ENCODE results near the gene ESPNL. TPM values are rescaled to one million over a fixed set of nuclear protein-coding genes. Genes with fewer than 3 reads are reported as not detected.

The ESPNL gene
- total and polyA plus RNA-seq, 2 of the 4 experiments (the other 2 are of a cell fraction), result 2.0 TPM

DNA sequence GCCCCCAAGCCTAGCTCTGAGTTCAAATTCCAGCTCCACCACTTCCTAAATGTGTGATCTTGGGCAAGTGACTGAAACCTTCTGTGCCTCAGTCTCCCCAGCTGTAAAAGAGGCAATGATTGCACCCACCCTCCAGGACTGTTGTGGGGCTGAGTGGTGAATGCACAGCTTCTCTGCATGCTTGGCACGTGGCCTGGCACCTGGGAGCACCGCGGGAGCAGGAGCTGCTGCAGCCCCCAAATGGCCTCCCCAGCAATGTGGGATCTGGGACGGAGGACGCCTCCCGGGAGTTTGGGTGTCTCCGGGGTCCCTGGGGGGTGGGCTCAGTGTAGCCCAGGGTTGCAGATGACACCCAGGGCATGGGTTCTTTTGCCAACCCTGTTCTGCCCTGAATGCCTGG, 39.9 kb downstream of the ESPNL start:
- in situ Hi-C loops (cut with MboI; ENCODE audit: low sequenced_read_pairs) (no loop called here), dilution Hi-C loops (cut with HindIII; ENCODE audit: low sequenced_read_pairs, unreplicated experiment) (no loop called here), intact Hi-C loops (cut with micrococcal nuclease) (no loop called here)
- ATAC-seq (ENCODE audit: low read depth), result no peak
- TF ChIP-seq MXI1 (IDR thresholded peaks at IDR 0.05; ENCODE audit: borderline replicate concordance, low read depth, low read length) (no peak), NFE2L2 (IDR thresholded peaks at IDR 0.05; ENCODE audit: low read depth, low read length) (no peak), RAD21 (IDR thresholded peaks at IDR 0.05; ENCODE audit: low read length) (no peak), ELK1 (IDR thresholded peaks at IDR 0.05; ENCODE audit: borderline replicate concordance, low read depth, low read length) (no peak), CEBPB (IDR thresholded peaks at IDR 0.05; ENCODE audit: low read depth, low read length) (no peak), FOS (IDR thresholded peaks at IDR 0.05; ENCODE audit: low read depth, low read length) (no peak), POLR2A (IDR thresholded peaks at IDR 0.05; ENCODE audit: low read depth, low read length) (no peak), USF2 (IDR thresholded peaks at IDR 0.05; ENCODE audit: low read depth, low read length) (no peak), RCOR1 (IDR thresholded peaks at IDR 0.05; ENCODE audit: insufficient replicate concordance, low read length) (no peak)
- no peak overlapping the region for H3K4me2 ChIP-seq (ENCODE audit: low read depth, low read length)
- H3K4me3 ChIP-seq (ENCODE audit: insufficient read depth, low read depth, low read length), result no peak overlapping the region
- H2BK20ac ChIP-seq (ENCODE audit: low read depth, low read length), result no peak overlapping the region
- no peak overlapping the region for H4K8ac ChIP-seq (ENCODE audit: low read depth in 2 of 2, low read length in 2 of 2)
- H2AK5ac ChIP-seq (ENCODE audit: low read depth, low read length), result no peak overlapping the region
- no peaks in the 10 kb centered on the region for H4K20me1 ChIP-seq (ENCODE audit: insufficient read depth, low read length)
- no peak overlapping the region for H3K14ac ChIP-seq (replicated peaks; ENCODE audit: low read depth, low read length)
- H2AFZ ChIP-seq (replicated peaks; ENCODE audit: low read length, poor library complexity), result peak overlapping the region; percentile 43
- no peak overlapping the region for H4K91ac ChIP-seq (ENCODE audit: insufficient read depth, low read depth, low read length)
- H3K18ac ChIP-seq (ENCODE audit: low read depth, low read length), result no peak overlapping the region
- peaks cover 23% of the 10 kb centered on the region for H3K4me1 ChIP-seq (ENCODE audit: control insufficient read depth, insufficient read depth, low read length)
- H3K56ac ChIP-seq (ENCODE audit: extremely low read depth, insufficient read depth, low read length), result no peak overlapping the region
- no peak for DNase-seq
- no peaks in the 10 kb centered on the region for H3K79me1 ChIP-seq (ENCODE audit: low read depth in 1 of 2, low read length in 2 of 2)
- no peak overlapping the region for H2BK5ac ChIP-seq (ENCODE audit: low read depth, low read length, poor library complexity, severe bottlenecking)
- H3K23ac ChIP-seq (ENCODE audit: low read depth, low read length), result no peak overlapping the region
- no CpG with 5 or more reads among the region's 7 CpGs for WGBS, 2 experiments (ENCODE audit: extremely low coverage in 2 of 2, insufficient read length in 1 of 2)
- no peak overlapping the region for H2BK15ac ChIP-seq (ENCODE audit: low read depth, low read length)
- POLR2A ChIA-PET (ENCODE audit: unreplicated experiment), result no interaction called here
- H2BK120ac ChIP-seq (ENCODE audit: low read depth, low read length), result no peak overlapping the region
- no peaks in the 10 kb centered on the region for H3K36me3 ChIP-seq (ENCODE audit: control insufficient read depth, insufficient read depth, low read length)
- H3K27ac ChIP-seq (ENCODE audit: insufficient read depth, low read length), result no peak overlapping the region
- H3K9me1 ChIP-seq (ENCODE audit: insufficient read depth, low read length), result 0 out of 2 replicates have a peak, but pooled peaks cover 15% of the 10 kb centered on the region
- CTCF ChIA-PET, result no interaction called here
- no peaks in the 10 kb centered on the region for H3K9me3 ChIP-seq (ENCODE audit: control insufficient read depth, insufficient read depth, low read length)
- BruUV-seq (replicated peaks), result no TSS peak
- H3K4ac ChIP-seq (ENCODE audit: low read depth, low read length), result no peak overlapping the region
- H2AK9ac ChIP-seq (replicated peaks; ENCODE audit: low read depth, low read length, poor library complexity), result no peak overlapping the region
- no peaks in the 10 kb centered on the region for H3K27me3 ChIP-seq (ENCODE audit: control insufficient read depth, insufficient read depth, low read length)
- no peak overlapping the region for H4K5ac ChIP-seq (ENCODE audit: low read depth, low read length)
- H3K9ac ChIP-seq (ENCODE audit: low read depth, low read length), result no peak overlapping the region

Measured in IMR-90 (cell line).